Prostate gland (tissue), 2 donors: Measurements from ENCODE around the gene KDM8.

Experiments used
- CTCF ChIP-seq, 4 experiments: fragments of 200-600 bp in 2 of 4; fragments of 450-650 bp in 2 of 4; sonication (generic) in 2 of 4; IDR thresholded peaks; 1 replicate in 3 of 4; 2 replicates in 1 of 4; pipeline ENCODE4 v1.5.1; 2016 to 2019; ENCODE audit warnings: antibody characterized with exemption in 4 of 4, mild to moderate bottlenecking in 2 of 4, moderate library complexity in 2 of 4
- POLR2A ChIP-seq: fragments of 450-650 bp; IDR thresholded peaks from one replicate; pipeline ENCODE4 v1.6.1; 2016; ENCODE audit warnings: antibody characterized with exemption, mild to moderate bottlenecking
- POLR2AphosphoS5 ChIP-seq: sonication (generic); formaldehyde crosslinking; IDR thresholded peaks from one replicate; pipeline ENCODE4 v1.6.1; 2017; ENCODE audit warnings: antibody characterized with exemption

- TF ChIP-seq POLR2A (no peak), CTCF (IDR thresholded peaks at IDR 0.05) (no peak), POLR2AphosphoS5 (no peak)
Measured at GRCh38 chr16:27257271-27257670, 53.9 kb downstream of the KDM8 start.
